Measurements from ENCODE around the gene CATSPERD.
"Not testable (repeated sequence)": the region's sequence is repeated elsewhere in the genome, so short reads cannot be mapped to it uniquely, and the experiment has no call there.

CATSPERD gene

DNA sequence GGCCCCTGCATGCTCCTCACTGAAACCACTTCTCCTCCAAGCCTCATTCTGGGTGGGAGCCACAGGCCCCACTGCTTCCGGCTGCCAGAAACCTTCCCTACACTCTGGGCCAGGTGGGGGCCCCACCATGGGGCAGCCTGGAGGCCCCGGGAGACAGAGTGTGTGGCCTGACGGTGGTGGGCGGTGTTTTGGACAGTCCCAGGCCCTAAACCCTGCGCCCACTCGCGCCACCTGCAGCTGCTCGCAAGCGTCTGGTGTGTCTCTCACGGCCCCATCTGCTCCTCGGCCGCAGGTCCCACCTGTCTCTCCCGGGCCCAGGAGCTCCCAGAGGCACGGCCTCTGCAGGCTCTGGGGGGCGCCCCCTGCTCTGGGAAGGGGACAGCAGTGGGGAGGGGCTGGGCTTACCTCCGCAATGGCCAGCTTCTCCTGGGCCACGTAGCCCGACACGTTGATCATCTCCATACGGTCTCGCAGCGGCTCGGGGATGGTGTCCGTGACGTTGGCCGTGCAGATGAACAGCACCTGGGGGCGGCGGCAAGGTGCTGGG is 24.7 kb upstream of the CATSPERD start:
- DNase-seq = no peak
- in situ Hi-C loops (cut with HindIII; ENCODE audit: low pct_ligation_motif_present, low pct_unique_long_range_greater_than_20kb, low sequenced_read_pairs) = no loop called here

DNA sequence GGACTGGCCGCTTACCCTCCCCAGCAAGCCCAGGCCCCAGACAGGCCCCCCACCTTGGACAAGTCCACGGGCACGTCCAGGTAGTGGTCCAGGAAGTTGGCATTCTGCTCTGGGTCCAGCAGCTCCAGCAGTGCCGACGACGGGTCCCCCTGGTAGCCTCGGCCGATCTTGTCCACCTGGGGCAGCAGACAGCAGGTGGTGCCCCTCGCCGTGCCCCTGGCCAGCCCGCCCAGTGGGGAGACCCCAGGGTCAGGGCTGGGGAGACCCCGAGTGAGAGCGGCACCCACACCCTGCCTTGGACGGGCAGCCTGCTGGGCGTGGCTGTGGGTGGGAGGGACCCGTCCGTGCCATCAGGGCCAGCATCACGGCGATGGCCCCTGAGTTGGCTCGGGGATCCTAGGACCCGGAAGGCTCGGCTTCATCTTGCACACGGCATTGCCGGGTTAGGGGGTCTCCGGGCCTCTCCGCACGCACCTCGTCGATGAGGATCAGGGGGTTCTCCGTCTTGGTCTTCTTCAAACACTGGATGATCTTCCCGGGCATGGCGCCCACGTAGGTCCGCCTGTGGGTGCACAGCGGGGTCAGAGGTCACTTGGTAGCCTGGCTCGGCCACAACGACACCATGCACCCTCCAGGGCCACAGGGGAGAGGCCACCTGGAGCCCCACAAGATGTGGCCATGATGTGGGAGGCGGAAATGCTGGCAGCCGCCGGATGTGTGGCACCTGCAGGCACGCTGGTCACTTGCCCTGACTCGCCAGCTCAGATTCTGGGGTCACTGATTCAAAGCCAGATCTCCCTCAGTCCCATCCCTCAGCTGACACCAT is 24.0 kb upstream of the CATSPERD start:
- in situ Hi-C loops (cut with HindIII; ENCODE audit: low pct_ligation_motif_present, low pct_unique_long_range_greater_than_20kb, low sequenced_read_pairs) = no loop called here

DNA sequence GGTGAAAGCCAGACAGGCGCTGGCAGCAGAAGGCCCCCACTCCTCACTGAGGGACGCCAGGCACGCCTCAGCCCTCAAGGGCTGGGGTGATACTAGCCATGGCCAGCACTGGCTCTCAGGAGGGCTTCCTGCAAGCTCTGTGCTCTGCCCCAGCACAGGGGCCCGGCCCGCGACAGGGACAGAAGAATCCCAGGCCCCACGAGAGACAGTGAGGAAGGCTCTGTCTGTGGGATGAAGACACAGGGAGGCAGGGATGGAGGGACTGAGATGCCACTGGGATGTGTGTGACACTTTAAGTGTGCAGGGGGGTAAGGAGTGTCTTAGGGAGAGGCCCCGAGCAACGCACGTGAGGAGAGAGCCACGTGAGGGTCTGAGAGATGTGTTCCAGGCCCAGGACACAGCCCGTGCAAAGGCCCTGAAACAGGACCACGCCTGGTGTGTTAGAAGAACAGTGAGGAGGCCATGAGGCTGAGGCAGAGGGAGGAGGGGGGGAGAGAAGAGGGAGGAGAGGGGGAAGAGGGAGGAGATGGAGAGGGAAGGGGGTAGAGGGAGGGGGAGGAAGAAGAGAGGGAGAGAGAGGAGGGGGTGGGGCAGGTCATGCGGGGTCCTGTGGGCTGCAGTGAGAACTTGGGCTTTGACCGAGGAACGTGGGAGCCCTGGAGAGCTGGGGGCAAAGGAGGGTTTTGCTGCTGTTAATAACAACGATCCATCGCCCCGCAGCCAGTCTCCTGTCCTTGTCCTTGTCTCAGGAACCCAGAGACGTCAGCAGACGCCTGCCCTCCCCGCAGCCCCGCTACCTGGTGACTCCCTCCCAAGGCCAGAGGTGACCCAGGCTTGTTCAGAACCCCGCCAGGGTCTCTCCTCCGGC is 23.2 kb upstream of the CATSPERD start:
- in situ Hi-C loops (cut with HindIII; ENCODE audit: low pct_ligation_motif_present, low pct_unique_long_range_greater_than_20kb, low sequenced_read_pairs) = no loop called here
- DNase-seq = no peak

More for the DNA sequence above, 24.0 kb upstream of the CATSPERD start:
- DNase-seq = no peak

DNA sequence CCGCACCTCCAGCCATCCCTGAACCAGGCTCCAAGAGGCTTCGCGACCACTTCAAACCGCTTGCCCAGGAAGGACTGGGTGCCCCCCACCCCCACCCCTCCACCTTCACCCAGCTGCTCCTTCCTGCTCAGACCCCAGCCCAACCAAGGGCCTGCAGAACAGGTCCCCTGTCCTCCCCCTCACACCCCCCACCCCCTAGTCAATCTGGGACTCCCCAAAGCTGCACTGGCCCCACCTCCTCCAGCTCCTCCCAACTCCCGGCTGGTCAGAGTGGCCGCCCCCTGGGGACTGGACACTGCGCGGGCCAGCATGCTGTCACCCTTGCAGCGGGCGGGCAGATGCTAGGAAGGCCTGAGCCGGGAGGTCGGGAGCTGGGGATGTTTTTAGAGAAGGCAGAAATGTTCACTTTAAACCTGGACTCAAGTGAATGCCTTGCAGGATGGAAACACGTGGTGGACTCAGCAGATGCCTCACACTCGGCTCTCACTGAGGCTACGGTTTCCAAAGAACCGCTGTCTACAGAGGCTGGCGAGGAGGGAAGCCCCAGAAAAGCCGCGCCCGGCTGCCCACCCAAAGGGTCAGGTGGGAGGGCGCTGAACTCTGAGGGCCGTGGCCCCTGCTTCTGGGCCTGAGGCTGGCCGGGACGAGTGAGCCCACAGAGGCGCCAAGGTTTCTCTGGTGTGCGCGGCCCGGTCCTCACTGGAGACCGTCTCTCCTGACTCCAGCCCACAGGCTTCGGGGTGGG is 22.4 kb upstream of the CATSPERD start:
- DNase-seq = no peak
- in situ Hi-C loops (cut with HindIII; ENCODE audit: low pct_ligation_motif_present, low pct_unique_long_range_greater_than_20kb, low sequenced_read_pairs) = no loop called here

DNA sequence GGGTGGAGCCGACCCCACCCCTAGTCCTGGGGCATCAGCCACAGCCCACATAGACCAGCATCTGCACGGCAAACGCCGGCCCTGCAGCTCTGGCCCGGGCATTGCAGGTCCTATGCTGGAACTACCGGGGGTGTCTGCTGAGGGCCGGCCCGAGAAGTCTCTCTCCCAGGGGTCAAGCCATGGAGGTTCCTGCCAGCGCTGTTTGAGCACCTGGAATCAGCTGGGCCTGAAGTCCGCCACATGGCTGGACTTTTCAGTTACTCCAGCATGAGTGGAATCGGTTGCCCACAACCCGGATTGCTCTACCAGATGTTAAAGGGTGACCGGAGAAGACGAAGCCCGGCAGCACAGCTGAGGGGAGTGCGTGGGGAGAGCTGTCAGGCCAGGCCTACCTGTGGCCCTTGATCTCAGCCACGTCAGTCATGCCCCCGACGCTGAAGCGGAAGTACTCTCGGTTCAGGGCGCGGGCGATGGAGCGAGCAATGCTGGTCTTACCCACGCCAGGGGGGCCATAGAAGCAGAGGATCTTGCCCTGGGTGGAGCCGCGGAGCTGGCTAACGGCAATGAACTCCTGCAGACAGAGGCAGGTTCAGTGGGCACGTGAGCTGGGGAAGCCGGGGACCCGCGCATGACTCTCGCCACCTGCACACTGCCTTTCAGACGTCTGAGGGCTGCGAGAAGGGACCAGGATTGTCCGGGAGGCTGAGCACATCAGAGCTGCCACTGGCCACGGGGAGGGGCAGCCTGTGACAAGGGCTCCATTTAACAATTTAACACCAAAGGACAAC is 21.6 kb upstream of the CATSPERD start:
- no peak for DNase-seq
- in situ Hi-C loops (cut with HindIII; ENCODE audit: low pct_ligation_motif_present, low pct_unique_long_range_greater_than_20kb, low sequenced_read_pairs) = no loop called here

DNA sequence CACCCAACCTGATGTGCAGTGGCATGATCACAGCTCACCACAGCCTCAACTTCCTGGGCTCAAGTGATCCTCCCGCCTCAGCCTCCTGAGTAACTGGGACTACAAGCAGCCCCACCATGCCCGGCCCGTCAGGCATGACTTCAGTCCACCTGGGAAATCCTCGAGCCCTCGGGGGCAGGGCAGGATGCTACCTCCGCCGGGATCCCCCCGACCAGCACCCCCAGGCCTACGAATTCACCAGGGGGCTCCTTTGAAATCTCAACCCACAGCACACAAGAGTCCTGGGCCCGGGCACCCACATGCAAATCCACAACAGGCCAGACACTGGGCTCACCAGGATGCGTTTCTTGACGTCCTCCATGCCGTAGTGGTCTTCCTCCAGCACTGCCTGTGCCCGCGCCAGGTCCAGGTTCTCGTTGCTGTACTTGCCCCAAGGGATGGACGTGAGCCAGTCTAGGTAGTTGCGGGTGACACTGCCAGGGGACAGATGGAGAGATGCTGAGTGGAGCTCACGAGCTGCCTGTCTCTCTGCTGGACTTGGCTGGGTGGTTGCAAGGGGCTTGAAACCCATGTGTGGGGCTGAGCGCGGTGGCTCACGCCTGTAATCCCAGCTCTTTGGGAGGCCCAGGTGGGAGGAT is 19.9 kb upstream of the CATSPERD start:
- in situ Hi-C loops (cut with HindIII; ENCODE audit: low pct_ligation_motif_present, low pct_unique_long_range_greater_than_20kb, low sequenced_read_pairs) = no loop called here
- no peak for DNase-seq

DNA sequence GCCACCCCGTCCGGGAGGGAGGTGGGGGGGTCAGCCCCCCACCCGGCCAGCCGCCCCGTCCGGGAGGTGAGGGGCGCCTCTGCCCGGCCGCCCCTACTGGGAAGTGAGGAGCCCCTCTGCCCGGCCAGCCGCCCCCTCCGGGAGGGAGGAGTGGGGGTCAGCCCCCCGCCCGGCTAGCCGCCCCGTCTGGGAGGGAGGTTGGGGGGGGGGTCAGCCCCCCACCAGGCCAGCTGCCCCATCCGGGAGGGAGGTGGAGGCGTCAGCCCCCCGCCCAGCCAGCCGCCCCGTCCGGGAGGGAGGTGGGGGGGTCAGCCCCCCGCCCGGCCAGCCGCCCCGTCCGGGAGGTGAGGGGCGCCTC is 18.4 kb upstream of the CATSPERD start:
- DNase-seq = not testable (repeated sequence)

DNA sequence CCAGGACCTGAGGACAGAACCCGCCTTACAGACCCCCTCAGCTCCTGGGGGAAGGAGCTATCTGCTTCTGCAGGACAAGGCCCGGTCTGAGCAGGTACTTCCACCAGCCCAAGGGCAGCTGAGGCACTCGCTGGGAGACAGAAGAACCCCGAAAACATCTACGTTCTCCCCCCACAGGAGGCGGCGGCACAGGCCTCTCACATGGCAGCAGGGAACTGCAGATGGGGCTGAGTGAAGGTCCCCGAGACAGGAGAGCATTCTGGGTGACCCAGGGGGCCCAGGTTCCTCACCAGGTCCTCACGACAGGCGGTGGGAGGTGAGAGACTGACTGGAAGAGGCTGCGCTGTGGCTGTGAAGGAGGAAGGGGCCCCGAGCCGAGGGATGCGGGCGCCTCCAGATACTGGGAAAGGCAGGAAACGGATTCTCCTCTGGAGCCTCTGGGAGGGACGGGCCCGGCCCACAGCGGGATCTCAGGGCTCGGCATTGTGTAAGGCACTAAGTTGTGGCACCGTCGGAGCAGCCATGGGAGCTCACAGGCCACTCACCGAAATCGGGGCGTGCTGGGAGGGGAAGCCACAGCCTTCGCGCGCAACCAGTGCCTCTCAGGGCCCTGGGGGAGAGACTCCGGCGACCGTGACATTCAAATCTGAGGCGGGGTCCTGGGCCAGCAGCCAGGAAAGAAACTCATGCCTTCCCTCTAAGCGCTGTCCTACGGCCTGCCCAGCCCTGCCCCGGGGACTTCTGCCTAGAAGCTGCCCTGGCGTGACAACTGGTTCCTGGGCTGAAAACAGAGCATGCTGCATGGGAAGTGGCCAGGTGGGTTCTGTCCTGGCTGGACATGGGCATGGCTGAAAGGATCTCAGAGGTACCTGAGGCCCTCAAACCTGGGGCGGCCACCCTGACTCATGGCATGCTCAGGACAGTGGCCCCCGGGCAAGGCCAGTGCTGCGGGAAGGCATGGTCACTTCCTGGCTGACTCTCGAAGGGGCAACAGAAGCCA is 16.3 kb upstream of the CATSPERD start:
- in situ Hi-C loops (cut with HindIII; ENCODE audit: low pct_ligation_motif_present, low pct_unique_long_range_greater_than_20kb, low sequenced_read_pairs) = no loop called here
- DNase-seq = no peak

More for the DNA sequence above, 18.4 kb upstream of the CATSPERD start:
- in situ Hi-C loops (cut with HindIII; ENCODE audit: low pct_ligation_motif_present, low pct_unique_long_range_greater_than_20kb, low sequenced_read_pairs) = not testable (repeated sequence)

DNA sequence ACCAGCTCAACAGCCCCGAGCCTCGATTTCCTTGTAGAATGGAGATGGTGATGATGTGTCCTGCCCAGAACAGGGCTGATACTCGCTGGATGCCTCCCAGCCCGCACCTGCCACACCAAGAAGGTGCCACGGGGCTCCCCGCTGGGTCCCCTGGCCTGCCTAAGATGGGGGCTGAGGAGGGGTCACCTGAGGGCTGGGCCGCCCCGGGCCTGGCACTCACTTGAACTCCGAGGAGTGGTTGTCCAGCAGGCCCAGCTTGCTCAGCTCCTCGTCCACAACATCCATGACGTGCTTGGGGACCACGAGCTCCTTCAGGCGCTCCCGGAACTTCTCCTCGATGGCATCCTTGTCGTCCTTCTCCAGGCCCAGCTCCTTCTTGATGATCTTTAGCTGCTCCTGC is 14.9 kb upstream of the CATSPERD start:
- in situ Hi-C loops (cut with HindIII; ENCODE audit: low pct_ligation_motif_present, low pct_unique_long_range_greater_than_20kb, low sequenced_read_pairs) = no loop called here
- no peak for DNase-seq

GRCh38 chr19:5706876-5707573 is 13.4 kb upstream of the CATSPERD start:
- in situ Hi-C loops (cut with HindIII; ENCODE audit: low pct_ligation_motif_present, low pct_unique_long_range_greater_than_20kb, low sequenced_read_pairs) = no loop called here
- DNase-seq = no peak

GRCh38 chr19:5707576-5708575 is 12.6 kb upstream of the CATSPERD start:
- no peak for DNase-seq
- in situ Hi-C loops (cut with HindIII; ENCODE audit: low pct_ligation_motif_present, low pct_unique_long_range_greater_than_20kb, low sequenced_read_pairs) = no loop called here

- in situ Hi-C loops (cut with HindIII; ENCODE audit: low pct_ligation_motif_present, low pct_unique_long_range_greater_than_20kb, low sequenced_read_pairs) = no loop called here
- DNase-seq = no peak
Measured at GRCh38 chr19:5711025-5711424, 9.4 kb upstream of the CATSPERD start.

GRCh38 chr19:5711713-5712161 is 8.7 kb upstream of the CATSPERD start:
- in situ Hi-C loops (cut with HindIII; ENCODE audit: low pct_ligation_motif_present, low pct_unique_long_range_greater_than_20kb, low sequenced_read_pairs) = no loop called here
- no peak for DNase-seq

DNA sequence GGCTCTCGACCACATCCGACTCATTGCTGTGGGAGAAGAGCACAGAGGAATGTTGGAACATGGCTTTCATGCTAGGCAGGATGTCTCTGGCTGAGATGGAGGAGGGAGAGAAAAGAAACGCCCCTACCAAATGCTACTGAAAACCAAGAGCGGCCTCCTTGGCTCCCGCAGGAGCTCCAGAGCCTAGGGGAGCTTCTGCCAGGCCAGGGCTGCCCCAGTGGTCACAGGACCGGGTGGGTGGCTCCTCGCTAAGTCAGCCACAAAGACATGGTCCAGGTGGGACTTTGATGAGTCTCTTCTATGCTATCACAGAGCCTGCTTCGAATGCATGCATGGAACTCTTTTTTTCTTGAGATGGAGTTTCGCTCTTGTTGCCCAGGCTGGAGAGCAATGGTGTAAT is 7.2 kb upstream of the CATSPERD start:
- in situ Hi-C loops (cut with HindIII; ENCODE audit: low pct_ligation_motif_present, low pct_unique_long_range_greater_than_20kb, low sequenced_read_pairs) = no loop called here
- DNase-seq = no peak

- in situ Hi-C loops (cut with HindIII; ENCODE audit: low pct_ligation_motif_present, low pct_unique_long_range_greater_than_20kb, low sequenced_read_pairs) = no loop called here
- no peak for DNase-seq
Measured at GRCh38 chr19:5714816-5715215, 5.6 kb upstream of the CATSPERD start.

All from ACHN (cell line).